GM18507 (cell line): Measurements from ENCODE around the gene PRKN.

ENCODE experiments used
- DNase-seq: peaks from one replicate; pipeline ENCODE4 v3.0.0; 2011; ENCODE audit warnings: low read depth; ENCODE audit not compliant: insufficient read length; ENCODE audit errors: extremely low spot score
- FAIRE-seq: peaks from 2 replicates; lab custom pipeline; 2011; peaks lifted over from hg19 to GRCh38; lab: Jason Lieb, UNC

Gene PRKN

GRCh38 chr6:161302949-161303348, 1424.6 kb downstream of the PRKN start:
- FAIRE-seq (no peak), DNase-seq (no peak)

GRCh38 chr6:161301338-161301737, 1426.2 kb downstream of the PRKN start:
- no peak for DNase-seq

DNA sequence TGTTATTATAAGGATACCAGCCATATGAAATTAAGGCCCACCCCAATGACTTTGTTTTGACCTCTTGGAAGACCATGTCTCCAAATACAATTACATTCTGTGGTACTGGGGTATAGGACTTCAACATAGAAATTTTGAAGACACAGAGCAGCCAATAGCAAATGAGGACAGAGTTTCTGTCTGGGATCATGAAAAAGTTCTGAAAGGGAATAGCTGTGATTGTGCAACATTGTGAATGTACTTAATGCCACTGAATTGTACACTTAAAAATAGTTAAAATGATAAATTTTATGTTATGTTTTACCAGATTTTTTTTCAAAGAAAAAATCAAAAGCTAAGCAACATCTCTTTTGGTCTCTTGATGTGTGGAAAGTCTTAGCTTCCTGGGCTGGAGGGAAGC, 1426.7 kb downstream of the PRKN start:
- FAIRE-seq: no peak
- no peak for DNase-seq

More at GRCh38 chr6:161301338-161301737, 1426.2 kb downstream of the PRKN start:
- no peak for FAIRE-seq

DNA sequence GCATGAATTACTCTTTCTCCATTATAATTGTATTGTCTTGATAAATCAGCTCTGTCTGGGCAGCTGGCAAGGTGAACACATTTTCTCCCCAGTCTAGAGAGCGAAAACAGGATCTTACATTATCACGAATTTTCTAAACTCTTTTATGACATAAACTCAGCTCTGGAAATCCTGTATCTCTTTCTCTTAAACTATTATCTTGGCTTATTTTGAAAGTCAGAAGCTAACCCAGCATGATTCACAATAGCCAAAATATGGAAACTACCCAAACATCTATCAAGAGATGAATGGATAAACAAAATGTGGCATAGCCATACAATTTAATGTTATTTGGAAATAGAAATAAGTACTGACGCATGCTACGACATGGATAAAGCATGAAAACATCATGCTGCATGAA, 1427.8 kb downstream of the PRKN start:
- FAIRE-seq (no peak), DNase-seq (no peak)
